GM10847 (cell line): ENCODE measurements around the gene ANKRD39.

Source experiments
- POLR2A ChIP-seq: IDR thresholded peaks from 2 replicates; pipeline ENCODE4 v1.6.1; 2011; ENCODE audit not compliant: insufficient read length; ENCODE audit errors: extremely low read depth

Gene ANKRD39

DNA sequence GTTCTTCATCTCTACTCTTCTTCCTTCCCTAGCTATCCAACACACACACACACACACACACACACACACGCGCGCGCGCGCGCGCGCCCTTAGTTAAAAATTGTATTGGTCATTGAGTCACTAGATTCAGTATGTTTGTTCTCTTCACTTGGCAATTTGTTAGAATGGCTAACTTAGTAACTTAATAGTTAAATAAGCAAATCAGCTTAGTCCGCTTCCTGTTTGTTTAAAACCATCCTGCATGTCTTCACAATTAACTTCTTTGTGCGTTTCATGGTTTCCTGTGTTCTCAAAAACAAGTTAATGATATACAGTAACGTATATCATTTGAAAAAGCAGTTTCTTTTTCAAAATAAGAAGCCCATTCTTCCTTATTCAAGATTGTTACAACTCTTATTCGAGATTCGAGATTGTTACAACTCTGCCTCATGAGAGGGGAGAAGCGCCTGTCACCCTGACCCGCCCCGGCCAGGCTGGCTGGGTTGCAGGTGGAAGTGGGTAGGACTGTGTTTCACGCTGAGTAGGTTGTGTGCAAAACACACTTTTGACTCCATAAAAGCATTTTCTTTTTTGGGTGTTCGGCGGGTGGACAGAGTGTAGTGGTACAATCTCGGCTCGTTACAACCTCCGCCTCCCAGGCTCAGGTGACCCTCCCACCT, 51.2 kb downstream of the ANKRD39 start:
- no peak for TF ChIP-seq POLR2A

DNA sequence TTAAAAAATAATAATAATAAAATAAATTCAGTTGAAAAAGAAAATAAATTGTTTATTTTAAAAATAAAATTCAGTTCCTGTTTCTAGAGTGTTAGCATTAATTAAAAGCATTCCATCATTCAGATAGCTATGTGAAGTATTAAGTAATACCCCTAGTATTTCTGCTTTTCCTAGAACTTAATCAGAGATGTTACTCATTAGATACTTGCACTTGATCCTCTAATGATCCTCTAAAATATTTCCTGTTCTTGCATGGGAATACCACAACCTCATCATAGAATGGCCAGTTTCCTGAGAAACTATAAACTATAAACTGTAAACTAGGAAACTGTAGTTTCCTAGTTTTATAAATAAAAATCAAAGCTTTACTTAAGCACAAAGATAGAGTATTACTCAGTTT, 52.8 kb downstream of the ANKRD39 start:
- TF ChIP-seq POLR2A, result no peak

DNA sequence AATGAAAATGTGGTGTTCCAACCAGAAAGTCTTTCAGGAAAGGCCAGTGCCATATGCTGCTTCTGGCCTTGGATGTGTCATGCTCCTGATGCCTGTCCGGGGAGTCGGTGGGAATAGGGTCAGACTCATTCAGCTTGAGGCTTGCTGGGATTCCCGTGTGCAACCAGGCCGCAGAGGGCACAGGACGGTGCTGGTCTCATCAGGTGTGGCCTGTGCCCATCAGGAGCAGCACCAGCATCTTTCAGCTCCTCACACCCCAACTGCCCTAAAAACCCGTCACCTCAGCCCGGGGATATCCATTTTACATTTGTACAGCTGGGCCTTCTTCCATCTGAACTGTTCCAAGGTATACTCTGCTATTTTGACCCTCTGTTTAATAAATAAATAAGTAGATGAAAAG, 55.1 kb downstream of the ANKRD39 start:
- no peak for TF ChIP-seq POLR2A

DNA sequence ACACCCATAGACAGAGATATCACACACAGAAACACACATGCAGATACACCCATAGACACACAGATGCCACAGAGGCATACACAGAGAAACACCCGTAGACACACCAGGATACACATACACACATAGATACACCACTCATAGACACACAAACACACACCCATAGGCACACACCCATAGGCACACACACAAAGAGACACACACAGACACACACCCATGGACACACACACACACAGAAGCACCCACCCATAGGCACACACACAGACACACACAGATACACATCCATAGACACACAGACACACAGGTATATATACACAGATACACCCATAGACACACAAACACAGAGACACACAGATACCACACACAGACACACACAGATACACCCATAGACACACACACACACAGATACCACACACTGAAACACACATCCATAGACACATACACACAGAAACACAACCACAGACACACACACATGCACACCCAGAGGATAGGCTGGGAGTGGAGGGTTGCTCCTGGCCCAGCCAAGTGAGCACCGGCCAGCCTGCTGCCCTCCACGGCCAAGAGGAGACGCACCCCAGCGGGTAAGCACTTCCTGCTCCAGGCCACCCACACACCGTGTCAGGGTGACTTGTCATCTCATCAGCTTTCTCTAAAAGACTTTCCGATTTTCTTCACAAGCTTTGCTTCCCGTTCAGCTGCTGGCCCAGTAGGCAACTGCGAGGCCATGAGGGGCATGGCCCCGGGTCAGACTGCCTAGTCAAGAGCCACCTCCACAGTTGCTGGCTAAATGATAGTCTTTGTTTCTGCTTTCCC, 55.8 kb downstream of the ANKRD39 start:
- TF ChIP-seq POLR2A, result no peak

DNA sequence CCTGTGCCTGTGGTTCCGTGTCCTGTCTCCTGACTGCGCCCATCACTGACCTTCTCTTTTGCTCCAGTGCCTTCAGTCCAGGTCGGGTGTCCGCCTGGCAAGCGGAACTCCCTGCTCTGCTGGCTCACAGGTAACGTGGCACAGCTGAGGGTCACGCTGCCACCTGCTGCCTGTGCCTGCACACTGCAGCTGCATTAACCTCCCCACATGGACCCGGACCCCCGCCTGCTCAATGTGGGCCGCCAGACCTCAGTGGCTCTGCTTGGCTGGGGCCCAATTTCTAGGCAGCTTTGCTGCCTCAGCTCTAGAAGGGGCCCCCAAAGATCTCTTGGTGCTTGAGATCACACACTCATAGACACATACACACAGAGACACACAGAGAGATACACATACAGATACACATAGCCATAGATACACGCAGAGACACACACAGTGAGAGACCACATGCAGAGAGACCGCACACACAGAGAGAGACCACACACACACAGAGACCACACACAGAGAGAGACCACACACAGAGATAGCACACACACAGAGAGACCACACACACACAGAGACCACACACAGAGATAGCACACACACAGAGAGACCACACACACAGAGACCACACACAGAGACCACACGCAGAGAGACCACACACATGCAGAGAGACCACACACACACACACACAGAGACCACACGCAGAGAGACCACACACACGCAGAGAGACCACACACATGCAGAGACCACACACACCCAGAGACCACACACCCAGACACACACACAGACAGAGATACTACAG, 56.6 kb downstream of the ANKRD39 start:
- TF ChIP-seq POLR2A, result no peak

DNA sequence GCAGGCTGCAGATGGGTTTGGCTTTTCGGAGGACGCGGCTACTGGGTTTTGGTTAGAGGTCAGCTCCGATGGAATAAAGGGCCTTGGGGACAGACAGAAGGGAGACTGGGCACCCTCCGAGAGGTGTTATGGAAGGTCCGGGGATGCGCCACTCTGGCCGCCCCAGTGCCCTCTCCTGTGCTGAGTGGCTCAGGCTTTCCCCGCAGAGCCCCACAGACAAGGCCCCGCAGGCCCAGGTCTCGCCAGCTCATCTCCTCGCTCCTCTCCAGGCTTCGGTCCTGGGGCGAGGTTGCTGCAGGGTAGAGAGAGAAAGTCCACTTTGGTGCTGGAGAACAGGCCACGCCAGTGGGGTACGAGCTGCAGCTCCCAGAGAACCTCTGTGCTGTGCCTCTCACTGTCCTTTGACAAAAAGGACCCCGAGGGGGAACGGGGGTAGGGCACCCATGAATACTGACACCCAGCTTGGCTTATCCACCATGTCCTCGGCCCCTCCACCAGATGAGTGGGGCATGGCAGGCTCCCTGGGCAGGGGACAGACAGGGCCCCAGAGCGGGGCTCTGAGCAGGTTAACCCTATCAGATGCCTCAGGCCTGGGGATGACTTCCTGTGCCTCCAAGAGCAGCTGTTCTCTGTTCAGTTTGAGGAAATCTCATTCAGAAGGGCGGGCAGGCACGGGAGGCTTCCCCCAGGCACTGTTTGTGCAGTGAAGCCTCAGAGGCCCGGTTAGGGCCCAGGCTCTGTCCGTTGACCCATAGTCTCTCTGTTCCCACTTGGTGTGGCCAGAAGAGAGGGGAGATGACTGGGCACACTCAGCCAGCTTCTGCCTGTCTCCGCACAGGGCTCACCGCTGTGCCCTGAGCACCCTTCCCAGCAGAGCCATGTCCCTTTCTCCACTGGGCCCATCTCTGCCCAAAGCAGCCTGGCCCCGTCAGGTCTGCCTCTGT, 57.5 kb downstream of the ANKRD39 start:
- TF ChIP-seq POLR2A, result no peak

DNA sequence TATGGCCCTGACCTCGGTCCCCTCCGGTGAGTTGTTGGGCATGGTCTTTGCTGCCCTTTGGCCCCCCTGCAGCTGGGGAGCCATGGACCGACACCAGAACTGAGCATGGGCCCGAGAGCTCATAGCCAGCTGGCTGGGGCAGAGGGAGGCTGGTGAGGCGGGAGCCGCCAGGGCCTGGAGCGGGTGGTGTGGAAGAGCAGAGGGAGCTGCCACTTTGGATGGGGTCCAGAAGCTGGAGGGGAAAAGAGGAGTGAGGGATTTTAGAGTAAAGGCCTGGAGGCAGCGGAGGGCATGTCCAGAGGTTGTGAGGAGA, 58.2 kb downstream of the ANKRD39 start:
- TF ChIP-seq POLR2A, result no peak

DNA sequence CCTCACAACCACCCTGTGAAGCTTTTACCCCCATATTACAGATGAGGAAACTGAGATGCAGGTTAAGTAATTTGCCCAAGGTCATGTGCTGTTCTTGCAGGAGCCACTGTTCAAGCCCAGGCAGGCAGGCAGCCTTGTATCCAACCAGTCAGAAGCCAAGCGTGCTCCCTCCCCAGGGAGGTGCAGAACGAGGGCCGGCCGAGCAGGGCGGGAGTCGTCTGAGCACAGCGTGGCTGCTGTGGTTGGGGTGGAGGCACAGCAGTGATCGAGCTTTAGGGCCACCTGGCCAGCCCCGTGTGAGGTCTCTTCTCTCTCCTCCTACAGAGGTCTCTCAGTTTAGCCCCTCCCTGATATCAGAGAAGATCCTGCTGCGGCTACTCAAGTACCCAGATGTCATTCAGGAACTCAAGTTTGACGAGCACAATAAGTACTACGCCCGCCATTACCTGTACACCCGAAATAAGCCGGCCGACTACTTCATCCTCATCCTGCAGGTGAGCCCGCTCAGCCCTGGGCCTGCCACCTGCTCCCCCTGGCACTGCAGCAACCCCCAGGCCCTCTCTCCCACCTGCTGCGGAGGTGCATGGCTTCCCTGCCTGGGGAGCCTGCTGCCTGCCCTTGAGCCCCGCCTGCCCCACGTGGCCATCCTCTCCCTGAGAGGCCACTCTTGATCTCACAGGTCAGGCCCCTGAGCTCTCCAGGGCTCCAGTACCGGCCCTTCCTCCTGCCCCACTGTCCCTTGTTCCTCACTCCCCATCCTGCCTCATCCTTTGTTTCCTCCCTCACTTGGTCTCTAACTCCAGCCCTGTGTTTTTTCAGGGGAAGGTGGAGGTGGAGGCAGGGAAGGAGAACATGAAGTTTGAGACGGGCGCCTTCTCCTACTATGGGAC, 58.8 kb downstream of the ANKRD39 start:
- TF ChIP-seq POLR2A, result no peak
